H9 (cell line): ENCODE measurements around the gene KLHL33. TPM values are rescaled to one million over a fixed set of nuclear protein-coding genes. Genes with fewer than 3 reads are reported as not detected.
"Not testable (repeated sequence)": the region's sequence is repeated elsewhere in the genome, so short reads cannot be mapped to it uniquely, and the experiment has no call there.

Experiments used
- DNase-seq: peaks from one replicate; pipeline ENCODE4 v3.0.0-alpha.2; 2017
- H2AFZ ChIP-seq: one replicate; pipeline ENCODE4 v1.6.1; 2013; ENCODE audit warnings: mild to moderate bottlenecking, low read length, control low read depth, moderate library complexity
- H2AK5ac ChIP-seq: 2 replicates; pipeline ENCODE4 v1.6.1; 2013; ENCODE audit warnings: low read length, control low read depth, mixed read lengths; ENCODE audit not compliant: insufficient read length
- H2BK120ac ChIP-seq: one replicate; pipeline ENCODE4 v1.6.1; 2013; ENCODE audit warnings: low read depth, mild to moderate bottlenecking, low read length, control low read depth, inconsistent platforms; ENCODE audit not compliant: poor library complexity, severe bottlenecking
- H2BK12ac ChIP-seq: 2 replicates; pipeline ENCODE4 v1.6.1; 2013; ENCODE audit warnings: low read length, control low read depth, mixed read lengths, low read depth; ENCODE audit not compliant: insufficient read length
- H2BK15ac ChIP-seq: 2 replicates; pipeline ENCODE4 v1.6.1; 2013; ENCODE audit warnings: low read depth, low read length, control low read depth
- H2BK20ac ChIP-seq: one replicate; pipeline ENCODE4 v1.6.1; 2013; ENCODE audit warnings: low read depth, mild to moderate bottlenecking, low read length, control low read depth, inconsistent platforms; ENCODE audit not compliant: poor library complexity, severe bottlenecking
- H2BK5ac ChIP-seq: 2 replicates; pipeline ENCODE4 v1.6.1; 2013; ENCODE audit warnings: low read length, control low read depth, mixed read lengths; ENCODE audit not compliant: insufficient read length
- H3K14ac ChIP-seq: 2 replicates; pipeline ENCODE4 v1.6.1; 2013; ENCODE audit warnings: low read length, control low read depth; ENCODE audit not compliant: insufficient read depth
- H3K18ac ChIP-seq: 2 replicates; pipeline ENCODE4 v1.6.1; 2013; ENCODE audit warnings: low read depth, mild to moderate bottlenecking, mixed read lengths, low read length, control low read depth; ENCODE audit not compliant: insufficient read length
- H3K23ac ChIP-seq: 2 replicates; pipeline ENCODE4 v1.6.1; 2013; ENCODE audit warnings: low read length, control low read depth, mixed read lengths, low read depth; ENCODE audit not compliant: insufficient read length
- H3K23me2 ChIP-seq: 2 replicates; pipeline ENCODE4 v1.6.1; 2013; ENCODE audit warnings: low read depth, mild to moderate bottlenecking, mixed read lengths, low read length, control low read depth; ENCODE audit not compliant: insufficient read length, poor library complexity, severe bottlenecking
- H3K27ac ChIP-seq: 2 replicates; pipeline ENCODE4 v1.5.1; 2013; ENCODE audit warnings: low read length, control low read depth, mixed read lengths, low read depth; ENCODE audit not compliant: insufficient read length
- H3K27me3 ChIP-seq: 2 replicates; pipeline ENCODE4 v1.6.1; 2013; ENCODE audit warnings: low read length, control low read depth, inconsistent platforms; ENCODE audit not compliant: insufficient read depth
- H3K4ac ChIP-seq: 2 replicates; pipeline ENCODE4 v1.6.1; 2013; ENCODE audit warnings: low read depth, mild to moderate bottlenecking, control low read depth, inconsistent platforms, low read length, moderate library complexity
- H3K4me1 ChIP-seq: 2 replicates; pipeline ENCODE4 v1.6.1; 2013; ENCODE audit warnings: low read length, control low read depth, inconsistent platforms; ENCODE audit not compliant: insufficient read depth
- H3K4me2 ChIP-seq: 2 replicates; pipeline ENCODE4 v1.6.1; 2013; ENCODE audit warnings: low read length, control low read depth, mixed read lengths; ENCODE audit not compliant: insufficient read length, insufficient read depth
- H3K56ac ChIP-seq: 2 replicates; pipeline ENCODE4 v1.6.1; 2013; ENCODE audit warnings: low read depth, mild to moderate bottlenecking, mixed read lengths, low read length, control low read depth; ENCODE audit not compliant: insufficient read length
- H3K79me1 ChIP-seq: 2 replicates; pipeline ENCODE4 v1.6.1; 2013; ENCODE audit warnings: low read depth, mild to moderate bottlenecking, moderate library complexity, low read length, control low read depth, inconsistent platforms; ENCODE audit not compliant: insufficient read depth, poor library complexity, severe bottlenecking
- H3K79me2 ChIP-seq: 2 replicates; pipeline ENCODE4 v1.6.1; 2013; ENCODE audit warnings: low read length, control low read depth, inconsistent platforms; ENCODE audit not compliant: insufficient read depth
- H3K9ac ChIP-seq: 2 replicates; pipeline ENCODE4 v1.6.1; 2013; ENCODE audit warnings: low read length, control low read depth, mixed read lengths; ENCODE audit not compliant: insufficient read length; ENCODE audit errors: extremely low read depth
- H3K9me3 ChIP-seq: one replicate; pipeline ENCODE4 v1.6.1; 2013; ENCODE audit warnings: low read depth, low read length, inconsistent platforms; ENCODE audit not compliant: control insufficient read depth
- H3T11ph ChIP-seq: one replicate; pipeline ENCODE4 v1.6.1; 2013; ENCODE audit warnings: mild to moderate bottlenecking, low read length, control low read depth, inconsistent platforms
- H4K20me1 ChIP-seq: one replicate; pipeline ENCODE4 v1.6.1; 2013; ENCODE audit not compliant: control insufficient read depth, insufficient read length, insufficient read depth
- H4K5ac ChIP-seq: 2 replicates; pipeline ENCODE4 v1.6.1; 2013; ENCODE audit warnings: low read depth, mild to moderate bottlenecking, mixed read lengths, low read length, control low read depth; ENCODE audit not compliant: insufficient read length
- H4K8ac ChIP-seq: replicated peaks from 2 replicates; pipeline ENCODE4 v1.6.1; 2013; ENCODE audit warnings: low read length, control low read depth, mixed read lengths, low read depth; ENCODE audit not compliant: insufficient read length
- H4K91ac ChIP-seq: 2 replicates; pipeline ENCODE4 v1.6.1; 2013; ENCODE audit warnings: low read depth, mild to moderate bottlenecking, moderate library complexity, mixed read lengths, low read length, control low read depth; ENCODE audit not compliant: insufficient read length
- H3K27ac Mint-ChIP-seq, 3 experiments: 2 replicates in 2 of 3; 3 replicates in 1 of 3; pipeline ENCODE4 v1.8.0; 2020 to 2021; ENCODE audit warnings: mixed read lengths in 3 of 3, mild to moderate bottlenecking in 1 of 3, moderate library complexity in 1 of 3
- H3K27me3 Mint-ChIP-seq: 2 replicates; pipeline ENCODE4 v1.8.0; 2021; ENCODE audit warnings: low read depth, mild to moderate bottlenecking, moderate library complexity, mixed read lengths
- H3K36me3 Mint-ChIP-seq, 3 experiments: 2 replicates in 2 of 3; 3 replicates in 1 of 3; pipeline ENCODE4 v1.8.0; 2020 to 2021; ENCODE audit warnings: low read depth in 3 of 3, mixed read lengths in 3 of 3; ENCODE audit not compliant: insufficient read depth in 1 of 3
- H3K4me1 Mint-ChIP-seq, 2 experiments: 2 replicates each; pipeline ENCODE4 v1.8.0; 2020; ENCODE audit warnings: mixed read lengths in 2 of 2
- H3K4me3 Mint-ChIP-seq, 2 experiments: 2 replicates in 1 of 2; 3 replicates in 1 of 2; pipeline ENCODE4 v1.8.0; 2020 to 2021; ENCODE audit warnings: mild to moderate bottlenecking in 2 of 2, mixed read lengths in 2 of 2, moderate library complexity in 1 of 2
- H3K9me3 Mint-ChIP-seq, 2 experiments: 2 replicates in 1 of 2; 3 replicates in 1 of 2; pipeline ENCODE4 v1.8.0; 2020; ENCODE audit warnings: mild to moderate bottlenecking in 2 of 2, mixed read lengths in 2 of 2, moderate library complexity in 1 of 2
- WGBS: extraction: QIAGEN DNeasy Blood & Tissue Kit; methylation state at CpG from one replicate; pipeline ENCODE4 v1.1.7; 2013; ENCODE audit warnings: missing lambda C conversion rate, low lambda C conversion rate, mixed read lengths; ENCODE audit not compliant: insufficient read length; ENCODE audit errors: extremely low coverage; 5-methylcytosine and 5-hydroxymethylcytosine counted together
- total RNA-seq: library from RNA; stranded (reverse); gene quantifications from 2 replicates; pipeline ENCODE4 v1.2.1, GENCODE V29; 2021
- TF ChIP-seq, protein P1 (sequence below): fragments of 200-600 bp; sonication (generic); conservative IDR thresholded peaks from 3 replicates; pipeline ENCODE4 v1.8.0; 2021; ENCODE audit warnings: antibody characterized with exemption, mild to moderate bottlenecking

The KLHL33 gene
- total RNA-seq, 1 experiment from 2014 or later: 0.04 TPM

DNA sequence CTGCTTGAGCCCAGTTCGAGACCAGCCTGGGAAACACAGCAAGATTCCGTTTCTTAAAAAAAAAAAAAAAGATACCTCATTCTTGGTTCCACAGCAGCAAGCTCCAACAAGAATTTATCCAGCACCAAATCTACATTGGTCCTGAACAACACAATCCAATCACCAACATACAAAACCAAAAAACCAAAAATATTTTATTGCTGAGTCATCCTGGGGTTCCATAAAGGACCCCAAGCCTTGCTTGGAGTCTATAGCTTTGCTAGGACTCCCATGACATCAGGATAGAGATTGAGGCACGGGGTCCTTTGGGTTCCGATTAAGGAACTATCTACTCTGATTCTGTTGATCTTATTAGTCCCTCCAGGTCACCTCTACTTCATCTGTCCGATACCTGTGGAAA lies 10.9 kb upstream of the KLHL33 start:
- Histone ChIP-seq H3K27ac (no peak overlapping the region), H4K8ac (no peak overlapping the region), H2BK20ac (no peak overlapping the region), H2BK5ac (no peak overlapping the region), H2BK120ac (no peak overlapping the region), H2AFZ (no peak overlapping the region), H2AK5ac (no peak overlapping the region), H3K9me3 (no peaks in the 10 kb centered on the region), H3K4me1 (no peaks in the 10 kb centered on the region), H3K23me2 (no peaks in the 10 kb centered on the region), H3K4ac (no peak overlapping the region), H2BK15ac (no peak overlapping the region), H3K27me3 (no peaks in the 10 kb centered on the region), H3K18ac (no peak overlapping the region), H4K91ac (no peak overlapping the region), H3K56ac (no peak overlapping the region), H3K14ac (no peak overlapping the region), H3K4me2 (no peak overlapping the region), H4K5ac (no peak overlapping the region), H3K9ac (no peak overlapping the region), H2BK12ac (no peak overlapping the region), H3K79me1 (no peaks in the 10 kb centered on the region), H3K23ac (no peak overlapping the region), H3K79me2 (no peaks in the 10 kb centered on the region), H4K20me1 (no peaks in the 10 kb centered on the region), H3T11ph (no peak overlapping the region)
- Mint-ChIP-seq H3K4me1 (no peaks in the 10 kb centered on the region), H3K4me3 (no peak overlapping the region), H3K9me3 (peaks cover 0 to 4% of the 10 kb centered on the region in 2 experiments; a peak in 2 of 5 replicates), H3K36me3 (peaks cover 15 to 52% (median 46%) of the 10 kb centered on the region in 3 experiments), H3K27ac (peak overlapping the region in 2 of 3 experiments; percentile 6 to 62; a peak in 2 of 7 replicates), H3K27me3 (no peaks in the 10 kb centered on the region)
- TF ChIP-seq, protein P1, sequence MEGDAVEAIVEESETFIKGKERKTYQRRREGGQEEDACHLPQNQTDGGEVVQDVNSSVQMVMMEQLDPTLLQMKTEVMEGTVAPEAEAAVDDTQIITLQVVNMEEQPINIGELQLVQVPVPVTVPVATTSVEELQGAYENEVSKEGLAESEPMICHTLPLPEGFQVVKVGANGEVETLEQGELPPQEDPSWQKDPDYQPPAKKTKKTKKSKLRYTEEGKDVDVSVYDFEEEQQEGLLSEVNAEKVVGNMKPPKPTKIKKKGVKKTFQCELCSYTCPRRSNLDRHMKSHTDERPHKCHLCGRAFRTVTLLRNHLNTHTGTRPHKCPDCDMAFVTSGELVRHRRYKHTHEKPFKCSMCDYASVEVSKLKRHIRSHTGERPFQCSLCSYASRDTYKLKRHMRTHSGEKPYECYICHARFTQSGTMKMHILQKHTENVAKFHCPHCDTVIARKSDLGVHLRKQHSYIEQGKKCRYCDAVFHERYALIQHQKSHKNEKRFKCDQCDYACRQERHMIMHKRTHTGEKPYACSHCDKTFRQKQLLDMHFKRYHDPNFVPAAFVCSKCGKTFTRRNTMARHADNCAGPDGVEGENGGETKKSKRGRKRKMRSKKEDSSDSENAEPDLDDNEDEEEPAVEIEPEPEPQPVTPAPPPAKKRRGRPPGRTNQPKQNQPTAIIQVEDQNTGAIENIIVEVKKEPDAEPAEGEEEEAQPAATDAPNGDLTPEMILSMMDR: no peak
- no CpG with 5 or more reads among the region's 5 CpGs for WGBS
- DNase-seq: no peak

DNA sequence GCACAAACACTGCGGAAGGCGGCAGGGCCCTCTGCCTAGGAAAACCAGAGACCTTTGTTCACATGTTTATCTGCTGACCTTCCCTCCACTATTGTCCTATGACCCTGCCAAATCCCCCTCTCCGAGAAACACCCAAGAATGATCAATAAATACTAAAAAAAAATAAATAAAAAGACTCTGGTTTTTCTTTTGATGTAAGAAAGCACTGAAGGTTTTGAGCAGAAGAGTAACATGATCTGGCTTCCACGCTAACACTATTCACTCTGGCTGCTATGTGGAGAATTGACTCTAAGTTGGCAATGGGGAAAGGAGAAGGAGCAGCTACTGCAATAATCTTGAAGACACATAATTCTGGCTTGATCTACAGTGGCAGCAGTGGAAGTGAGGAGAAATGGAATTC lies 7.7 kb upstream of the KLHL33 start:
- H3K27me3 ChIP-seq, H2BK15ac ChIP-seq, H3K4me1 Mint-ChIP-seq, H3K4me3 Mint-ChIP-seq, H3K18ac ChIP-seq, H3K9me3 ChIP-seq, H2BK20ac ChIP-seq, H4K8ac ChIP-seq, H3K27ac ChIP-seq, H3K27ac Mint-ChIP-seq, DNase-seq, H2BK120ac ChIP-seq, H4K5ac ChIP-seq, H2AFZ ChIP-seq, H3K79me2 ChIP-seq, H3K56ac ChIP-seq, H3K79me1 ChIP-seq, H3K4ac ChIP-seq, H3K14ac ChIP-seq, H3K9ac ChIP-seq, H3K23ac ChIP-seq, H2AK5ac ChIP-seq, H2BK5ac ChIP-seq, H4K91ac ChIP-seq, H3K27me3 Mint-ChIP-seq, H2BK12ac ChIP-seq, H3K9me3 Mint-ChIP-seq, H4K20me1 ChIP-seq, H3T11ph ChIP-seq, H3K23me2 ChIP-seq, H3K4me2 ChIP-seq, H3K4me1 ChIP-seq: not testable (repeated sequence)
- WGBS: no CpG with 5 or more reads among the region's 4 CpGs
- H3K36me3 Mint-ChIP-seq: peaks cover 6 to 27% (median 25%) of the 10 kb centered on the region in 3 experiments; a peak in 6 of 7 replicates
